ENCODE measurements around the gene HNRNPA1.

HNRNPA1 gene

GRCh38 chr12:54238531-54238930, 42.0 kb upstream of the HNRNPA1 start:
- H3K36me3 ChIP-seq (ENCODE audit: control insufficient read depth in 2 of 2, insufficient read depth in 1 of 2, low read length in 2 of 2) = peaks cover 25 to 56% of the 10 kb centered on the region in 2 experiments
- H3K27ac ChIP-seq (ENCODE audit: extremely low read depth, low read depth, low read length) = no peak overlapping the region
- no peaks in the 10 kb centered on the region for H3K9me3 ChIP-seq (ENCODE audit: control insufficient read depth, insufficient read depth, low read depth, low read length)
- H3K4me3 ChIP-seq (ENCODE audit: low read depth, low read length) = no peak overlapping the region
- H3K4me1 ChIP-seq (ENCODE audit: control insufficient read depth, insufficient read depth, low read length) = no peaks in the 10 kb centered on the region
- ChIA-PET CTCF (interaction anchor here (1.0 to 7.4 kb wide), 6 partner anchors 14 to 492 kb away, joined by 3 to 61 read pairs (median 6); no protein-coding TSS in a partner anchor), POLR2A (interaction anchor here (1.8 kb wide), 1 partner anchor 42 kb away, joined by 8 read pairs; the partner anchor contains the start of genes CBX5 and HNRNPA1)
- no peak for TF ChIP-seq ZNF133 (tag by site-specific recombination; IDR thresholded peaks at IDR 0.05)
- TF ChIP-seq ZNF530 (tag by site-specific recombination; IDR thresholded peaks at IDR 0.05; ENCODE audit: low read depth) = no peak

GRCh38 chr12:54239620-54240019, 40.9 kb upstream of the HNRNPA1 start:
- Histone ChIP-seq H3K27ac (ENCODE audit: extremely low read depth, low read depth, low read length) (no peak overlapping the region), H3K4me1 (ENCODE audit: control insufficient read depth, insufficient read depth, low read length) (no peaks in the 10 kb centered on the region), H3K36me3 (ENCODE audit: control insufficient read depth in 2 of 2, insufficient read depth in 1 of 2, low read length in 2 of 2) (peaks cover 36 to 64% of the 10 kb centered on the region in 2 experiments), H3K4me3 (ENCODE audit: low read depth, low read length) (no peak overlapping the region), H3K9me3 (ENCODE audit: control insufficient read depth, insufficient read depth, low read depth, low read length) (no peaks in the 10 kb centered on the region)
- POLR2A ChIA-PET = interaction anchor here (1.8 kb wide), 1 partner anchor 41 kb away, joined by 8 read pairs; the partner anchor contains the start of genes CBX5 and HNRNPA1
- TF ChIP-seq TRIM28 (IDR thresholded peaks at IDR 0.05; ENCODE audit: borderline replicate concordance, low read length) = no peak
- TF ChIP-seq SCRT2 (tag by site-specific recombination; IDR thresholded peaks at IDR 0.05) = 0 out of 2 replicates have a peak, but pooled peaks have one; percentile 29
- TF ChIP-seq REST (tag by site-specific recombination; IDR thresholded peaks at IDR 0.05) = no peak
- TF ChIP-seq MEIS1 (CRISPR knock-in tag; IDR thresholded peaks at IDR 0.05; ENCODE audit: borderline replicate concordance) = no peak
- CTCF ChIA-PET = interaction anchor here (0.9 to 7.4 kb wide), 5 partner anchors 13 to 25 kb away, joined by 3 to 61 read pairs (median 6); no protein-coding TSS in a partner anchor

GRCh38 chr12:54240129-54240528, 40.4 kb upstream of the HNRNPA1 start:
- POLR2A ChIA-PET = interaction anchor here (1.8 kb wide), 1 partner anchor 40 kb away, joined by 8 read pairs; the partner anchor contains the start of genes CBX5 and HNRNPA1
- Histone ChIP-seq H3K4me3 (ENCODE audit: low read depth, low read length) (no peak overlapping the region), H3K36me3 (ENCODE audit: control insufficient read depth in 2 of 2, insufficient read depth in 1 of 2, low read length in 2 of 2) (peaks cover 41 to 69% of the 10 kb centered on the region in 2 experiments), H3K27ac (ENCODE audit: extremely low read depth, low read depth, low read length) (no peak overlapping the region), H3K4me1 (ENCODE audit: control insufficient read depth, insufficient read depth, low read length) (no peaks in the 10 kb centered on the region), H3K9me3 (ENCODE audit: control insufficient read depth, insufficient read depth, low read depth, low read length) (no peaks in the 10 kb centered on the region)
- TF ChIP-seq TRIM28 (IDR thresholded peaks at IDR 0.05; ENCODE audit: borderline replicate concordance, low read length) = no peak
- no peak for TF ChIP-seq PRDM4 (tag by site-specific recombination; IDR thresholded peaks at IDR 0.05)
- TF ChIP-seq ZNF121 (tag by site-specific recombination; IDR thresholded peaks at IDR 0.05) = peak; percentile 63; the same call in 1 of the 2 replicates
- CTCF ChIA-PET = interaction anchor here (0.9 to 7.4 kb wide), 4 partner anchors 12 to 25 kb away, joined by 3 to 61 read pairs (median 8); no protein-coding TSS in a partner anchor

- no peak overlapping the region for H3K27ac ChIP-seq (ENCODE audit: extremely low read depth, low read depth, low read length)
- no peaks in the 10 kb centered on the region for H3K4me1 ChIP-seq (ENCODE audit: control insufficient read depth, insufficient read depth, low read length)
- ChIA-PET CTCF (interaction anchor here (0.9 to 7.4 kb wide), 4 partner anchors 11 to 27 kb away, joined by 3 to 61 read pairs (median 4); no protein-coding TSS in a partner anchor), POLR2A (interaction anchor here (3.7 kb wide), 1 partner anchor 39 kb away, joined by 11 read pairs; the partner anchor contains the start of genes CBX5 and HNRNPA1)
- peak; percentile 70 for TF ChIP-seq SCRT2 (tag by site-specific recombination; IDR thresholded peaks at IDR 0.05)
- TF ChIP-seq MEIS1 (CRISPR knock-in tag; IDR thresholded peaks at IDR 0.05; ENCODE audit: borderline replicate concordance) = no peak
- 0 out of 2 replicates have a peak, but pooled peaks have one; percentile 57 for TF ChIP-seq SCRT1 (tag by site-specific recombination; IDR thresholded peaks at IDR 0.05; ENCODE audit: borderline replicate concordance)
- H3K4me3 ChIP-seq (ENCODE audit: low read depth, low read length) = no peak overlapping the region
- peaks cover 50 to 71% of the 10 kb centered on the region in 2 experiments for H3K36me3 ChIP-seq (ENCODE audit: control insufficient read depth in 2 of 2, insufficient read depth in 1 of 2, low read length in 2 of 2)
- no peaks in the 10 kb centered on the region for H3K9me3 ChIP-seq (ENCODE audit: control insufficient read depth, insufficient read depth, low read depth, low read length)
These were observed 39.4 kb upstream of the HNRNPA1 start for GRCh38 chr12:54240971-54241588.

Measured in HEK293 (cell line).